ENCODE data around the gene SEMA4B. TPM values are rescaled to one million over a fixed set of nuclear protein-coding genes. Genes with fewer than 3 reads are reported as not detected.

The SEMA4B gene
- total RNA-seq, 1 donor from 2014 or later, result 23.3 TPM

DNA sequence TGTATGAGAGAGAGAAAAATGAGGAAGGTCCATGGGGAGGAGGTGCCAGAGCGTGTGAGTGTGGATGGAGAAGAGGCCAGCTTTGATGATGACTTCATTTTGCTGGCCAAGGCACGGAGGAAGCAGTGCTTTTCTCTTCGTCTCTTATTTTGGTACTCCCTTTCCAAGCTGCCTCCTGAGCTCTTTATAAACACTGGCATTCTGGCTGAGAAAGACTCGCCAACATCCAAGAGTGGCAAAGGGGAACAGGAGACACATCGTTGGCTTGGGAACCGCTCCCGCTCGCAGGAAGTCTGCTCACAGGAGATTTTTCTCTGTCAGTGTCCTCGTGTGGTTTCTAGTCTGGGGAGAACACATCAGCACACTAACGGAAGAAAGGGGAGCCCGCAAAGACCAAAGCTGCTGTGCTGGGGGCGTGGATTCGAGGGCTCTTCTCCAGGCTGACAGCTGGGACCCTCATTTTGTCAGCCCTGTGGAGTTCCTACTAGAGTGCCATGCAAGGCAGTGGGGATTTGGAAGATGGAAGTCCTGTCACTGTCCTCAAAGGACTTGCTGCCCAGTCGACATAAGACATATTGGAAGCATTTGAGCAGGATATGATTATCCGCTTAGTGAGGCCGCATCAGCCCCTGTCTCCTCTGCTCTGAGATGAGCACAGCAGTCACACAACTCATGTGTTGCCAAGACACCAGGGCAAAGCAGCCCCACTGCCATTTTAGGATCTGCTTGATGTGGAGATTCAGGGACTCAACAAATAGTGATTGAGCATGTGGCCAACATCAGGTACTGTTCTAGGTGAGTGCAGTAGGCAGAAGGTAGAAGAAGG lies 8.0 kb upstream of the SEMA4B start:
- Mint-ChIP-seq H3K4me1 (ENCODE audit: unreplicated experiment) (peaks cover 23% of the 10 kb centered on the region), H3K27me3 (ENCODE audit: unreplicated experiment) (no peaks in the 10 kb centered on the region), H3K27ac (ENCODE audit: unreplicated experiment) (no peak overlapping the region), H3K4me3 (ENCODE audit: unreplicated experiment) (no peak overlapping the region), H3K36me3 (ENCODE audit: unreplicated experiment) (no peaks in the 10 kb centered on the region), H3K9me3 (ENCODE audit: unreplicated experiment) (no peaks in the 10 kb centered on the region)
- no peak for DNase-seq (ENCODE audit: extremely low spot score, unreplicated experiment)
- TF ChIP-seq CTCF (IDR thresholded peaks at IDR 0.05), result no peak

DNA sequence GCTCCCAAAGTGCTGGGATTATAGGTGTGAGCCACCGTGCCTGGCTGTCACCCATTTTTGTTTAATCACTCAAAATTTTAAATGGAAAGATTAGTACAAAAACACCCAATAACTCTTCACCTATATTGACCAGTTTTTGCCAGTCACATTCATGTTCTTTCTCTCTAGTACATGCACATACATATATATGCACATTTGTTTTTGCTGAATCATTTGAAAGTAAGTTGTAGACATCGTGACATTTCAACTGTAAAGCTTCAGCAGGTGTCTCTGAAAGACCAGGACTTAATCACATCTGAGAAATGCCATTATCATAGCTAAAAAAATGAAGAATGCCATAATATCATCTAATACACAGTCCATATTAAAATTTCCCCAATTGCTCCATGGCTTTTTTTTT lies 6.5 kb upstream of the SEMA4B start:
- no peaks in the 10 kb centered on the region for H3K27me3 Mint-ChIP-seq (ENCODE audit: unreplicated experiment)
- no peaks in the 10 kb centered on the region for H3K36me3 Mint-ChIP-seq (ENCODE audit: unreplicated experiment)
- H3K9me3 Mint-ChIP-seq (ENCODE audit: unreplicated experiment), result no peaks in the 10 kb centered on the region
- no peak for DNase-seq (ENCODE audit: extremely low spot score, unreplicated experiment)
- H3K27ac Mint-ChIP-seq (ENCODE audit: unreplicated experiment), result no peak overlapping the region
- peaks cover 22% of the 10 kb centered on the region for H3K4me1 Mint-ChIP-seq (ENCODE audit: unreplicated experiment)
- H3K4me3 Mint-ChIP-seq (ENCODE audit: unreplicated experiment), result no peak overlapping the region
- no peak for TF ChIP-seq CTCF (IDR thresholded peaks at IDR 0.05)

DNA sequence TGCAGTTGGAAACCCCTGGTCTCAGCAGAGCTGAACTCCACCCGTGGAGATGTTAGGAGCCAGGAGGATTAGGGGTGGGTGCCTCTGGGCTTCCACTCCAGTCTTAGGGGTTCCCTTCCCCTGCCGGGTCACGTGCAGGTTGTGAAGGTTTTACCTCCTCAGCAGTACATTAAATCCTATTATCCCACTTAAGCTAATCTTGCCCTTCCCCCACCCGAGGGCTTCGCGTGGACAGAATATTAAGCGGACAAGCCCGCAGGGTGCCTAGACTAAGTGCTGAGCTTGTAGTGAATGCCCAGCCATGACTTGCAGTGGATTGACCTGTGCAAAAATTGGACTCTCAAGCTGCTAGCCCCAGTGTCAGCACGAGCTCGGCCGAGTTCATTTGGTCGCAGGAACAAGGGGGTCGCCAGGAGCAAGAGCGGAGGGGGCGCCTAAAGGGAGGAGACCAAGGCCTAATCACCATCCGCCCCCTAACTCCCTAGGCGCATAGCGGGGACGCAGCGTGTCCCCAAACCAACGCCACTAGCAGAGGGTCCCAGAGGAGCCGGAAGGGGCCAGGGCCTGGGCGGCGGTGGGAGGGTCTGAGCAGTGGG lies 498 bp upstream of the SEMA4B start:
- Mint-ChIP-seq H3K36me3 (ENCODE audit: unreplicated experiment) (peaks cover 1% of the 10 kb centered on the region), H3K4me1 (ENCODE audit: unreplicated experiment) (peaks cover 21% of the 10 kb centered on the region), H3K27me3 (ENCODE audit: unreplicated experiment) (no peaks in the 10 kb centered on the region), H3K9me3 (ENCODE audit: unreplicated experiment) (no peaks in the 10 kb centered on the region), H3K27ac (ENCODE audit: unreplicated experiment) (peak overlapping the region; percentile 52), H3K4me3 (ENCODE audit: unreplicated experiment) (peak overlapping the region; percentile 76)
- DNase-seq (ENCODE audit: extremely low spot score, unreplicated experiment), result no peak
- TF ChIP-seq CTCF (IDR thresholded peaks at IDR 0.05), result no peak

- DNase-seq (ENCODE audit: extremely low spot score, unreplicated experiment), result no peak
- H3K4me1 Mint-ChIP-seq (ENCODE audit: unreplicated experiment), result peaks cover 21% of the 10 kb centered on the region
- no peaks in the 10 kb centered on the region for H3K9me3 Mint-ChIP-seq (ENCODE audit: unreplicated experiment)
- peak overlapping the region; percentile 44 for H3K27ac Mint-ChIP-seq (ENCODE audit: unreplicated experiment)
- no peak for TF ChIP-seq CTCF (IDR thresholded peaks at IDR 0.05)
- H3K4me3 Mint-ChIP-seq (ENCODE audit: unreplicated experiment), result peak overlapping the region; percentile 83
- H3K27me3 Mint-ChIP-seq (ENCODE audit: unreplicated experiment), result no peaks in the 10 kb centered on the region
- H3K36me3 Mint-ChIP-seq (ENCODE audit: unreplicated experiment), result peaks cover 7% of the 10 kb centered on the region
Measured at GRCh38 chr15:90201944-90202375, 830 bp downstream of the SEMA4B start.

DNA sequence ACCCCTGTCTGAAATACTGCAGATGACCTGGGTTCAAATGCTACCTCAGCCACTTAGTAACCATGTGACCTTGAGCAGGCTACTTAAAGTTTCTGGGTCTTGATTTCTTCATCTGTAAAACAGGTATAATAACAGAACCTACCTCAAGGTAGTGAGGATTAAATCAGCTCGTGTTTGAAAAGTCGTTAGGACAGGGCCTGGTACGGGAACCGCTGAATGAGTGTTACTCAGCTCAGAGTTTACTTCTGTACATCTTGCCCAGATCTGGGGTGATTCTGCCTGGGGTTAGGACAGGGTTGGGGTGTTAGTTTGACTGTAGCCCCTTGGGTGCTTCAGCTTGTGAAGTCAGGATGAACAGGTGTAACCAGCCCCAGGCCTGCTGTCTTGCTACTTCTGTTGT lies 1.8 kb downstream of the SEMA4B start:
- H3K27ac Mint-ChIP-seq (ENCODE audit: unreplicated experiment), result no peak overlapping the region
- no peaks in the 10 kb centered on the region for H3K9me3 Mint-ChIP-seq (ENCODE audit: unreplicated experiment)
- no peaks in the 10 kb centered on the region for H3K27me3 Mint-ChIP-seq (ENCODE audit: unreplicated experiment)
- no peak for DNase-seq (ENCODE audit: extremely low spot score, unreplicated experiment)
- H3K36me3 Mint-ChIP-seq (ENCODE audit: unreplicated experiment), result peaks cover 9% of the 10 kb centered on the region
- no peak for TF ChIP-seq CTCF (IDR thresholded peaks at IDR 0.05)
- peak overlapping the region; percentile 83 for H3K4me3 Mint-ChIP-seq (ENCODE audit: unreplicated experiment)
- peaks cover 21% of the 10 kb centered on the region for H3K4me1 Mint-ChIP-seq (ENCODE audit: unreplicated experiment)

Data from osteocyte (in vitro differentiated cells).